Measurements from ENCODE around the gene PAWR.

GRCh38 chr12:79657136-79657535 is 33.6 kb downstream of the PAWR start:
- TF ChIP-seq, protein P1, sequence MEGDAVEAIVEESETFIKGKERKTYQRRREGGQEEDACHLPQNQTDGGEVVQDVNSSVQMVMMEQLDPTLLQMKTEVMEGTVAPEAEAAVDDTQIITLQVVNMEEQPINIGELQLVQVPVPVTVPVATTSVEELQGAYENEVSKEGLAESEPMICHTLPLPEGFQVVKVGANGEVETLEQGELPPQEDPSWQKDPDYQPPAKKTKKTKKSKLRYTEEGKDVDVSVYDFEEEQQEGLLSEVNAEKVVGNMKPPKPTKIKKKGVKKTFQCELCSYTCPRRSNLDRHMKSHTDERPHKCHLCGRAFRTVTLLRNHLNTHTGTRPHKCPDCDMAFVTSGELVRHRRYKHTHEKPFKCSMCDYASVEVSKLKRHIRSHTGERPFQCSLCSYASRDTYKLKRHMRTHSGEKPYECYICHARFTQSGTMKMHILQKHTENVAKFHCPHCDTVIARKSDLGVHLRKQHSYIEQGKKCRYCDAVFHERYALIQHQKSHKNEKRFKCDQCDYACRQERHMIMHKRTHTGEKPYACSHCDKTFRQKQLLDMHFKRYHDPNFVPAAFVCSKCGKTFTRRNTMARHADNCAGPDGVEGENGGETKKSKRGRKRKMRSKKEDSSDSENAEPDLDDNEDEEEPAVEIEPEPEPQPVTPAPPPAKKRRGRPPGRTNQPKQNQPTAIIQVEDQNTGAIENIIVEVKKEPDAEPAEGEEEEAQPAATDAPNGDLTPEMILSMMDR (IDR thresholded peaks at IDR 0.05) = no peak
- no peak for TF ChIP-seq POLR2AphosphoS5 (IDR thresholded peaks at IDR 0.05)
- no peak for TF ChIP-seq EP300 (IDR thresholded peaks at IDR 0.05)
